T47D (cell line): ENCODE results near the gene FBXO24.

Experiments used
- DNase-seq, 2 experiments: peaks; one replicate each; pipeline versions ENCODE4 v3.0.0 to v3.0.0-alpha.2; 2011 to 2012; ENCODE audit warnings: low read depth in 1 of 2, low spot score in 1 of 2
- JUND ChIP-seq: IDR thresholded peaks from 2 replicates; pipeline ENCODE4 v1.6.1; 2012; ENCODE audit warnings: low read depth
- in situ Hi-C: cut with HindIII; loops from 2 replicates; pipeline ENCODE4 v1.10.0; 2016; ENCODE audit warnings: low sequenced_read_pairs, low pct_unique_long_range_greater_than_20kb

Gene FBXO24

GRCh38 chr7:100582041-100582579 is 4.0 kb upstream of the FBXO24 start:
- DNase-seq = peak; percentile 48 to 84
- in situ Hi-C loops = no loop called here
- no peak for TF ChIP-seq JUND

- TF ChIP-seq JUND = no peak
- in situ Hi-C loops = no loop called here
- DNase-seq = no peak
Observed at GRCh38 chr7:100582650-100583049, 3.5 kb upstream of the FBXO24 start.

GRCh38 chr7:100583132-100584053 is 2.7 kb upstream of the FBXO24 start:
- TF ChIP-seq JUND = no peak
- peak; percentile 44 to 55 for DNase-seq
- in situ Hi-C loops = no loop called here

GRCh38 chr7:100584054-100584682 is 2.0 kb upstream of the FBXO24 start:
- in situ Hi-C loops = no loop called here

GRCh38 chr7:100584683-100585510 is 1.2 kb upstream of the FBXO24 start:
- TF ChIP-seq JUND = no peak
- in situ Hi-C loops = no loop called here
- DNase-seq = peak in 1 of 2 experiments; percentile 45

More at GRCh38 chr7:100584054-100584682, 2.0 kb upstream of the FBXO24 start:
- no peak for TF ChIP-seq JUND
- no peak for DNase-seq

GRCh38 chr7:100585511-100586265 is 440 bp upstream of the FBXO24 start, which contains the start of gene LRCH4:
TSS of gene LRCH4 (minus strand) at chr7:100586129. CDS start at chr7:100586100, 29 bp downstream.
- peak; percentile 50 to 68 for DNase-seq
- TF ChIP-seq JUND = no peak
- in situ Hi-C loops = no loop called here

GRCh38 chr7:100588438-100588837 is 2.3 kb downstream of the FBXO24 start:
- no peak for DNase-seq
- no peak for TF ChIP-seq JUND
- in situ Hi-C loops = no loop called here

GRCh38 chr7:100589341-100589947 is 3.3 kb downstream of the FBXO24 start:
- in situ Hi-C loops = no loop called here
- no peak for DNase-seq
- no peak for TF ChIP-seq JUND

- in situ Hi-C loops = no loop called here
- no peak for TF ChIP-seq JUND
- no peak for DNase-seq
Observed at GRCh38 chr7:100590077-100590737, 4.1 kb downstream of the FBXO24 start.

GRCh38 chr7:100591596-100591995 is 5.5 kb downstream of the FBXO24 start:
- no peak for TF ChIP-seq JUND
- in situ Hi-C loops = no loop called here
- no peak for DNase-seq

GRCh38 chr7:100595188-100595587 is 9.1 kb downstream of the FBXO24 start:
- no peak for DNase-seq
- in situ Hi-C loops = no loop called here
- no peak for TF ChIP-seq JUND
